Parathyroid adenoma (tissue), 2 donors: ENCODE measurements around the gene MCM3AP.
A peak's percentile ranks its signal among the peaks of the same experiment; 100 is the strongest.
"Not testable (repeated sequence)": the region's sequence is repeated elsewhere in the genome, so short reads cannot be mapped to it uniquely, and the experiment has no call there.

Experiments used
- H2AFZ ChIP-seq: fragments of 300-600 bp; sonication (generic); one replicate; pipeline ENCODE4 v1.7.0; 2017; ENCODE audit warnings: antibody characterized with exemption, mild to moderate bottlenecking
- H3K27ac ChIP-seq: fragments of 300-600 bp; sonication (generic); one replicate; pipeline ENCODE4 v1.7.0; 2017
- H3K27me3 ChIP-seq: fragments of 300-600 bp; sonication (generic); one replicate; pipeline ENCODE4 v1.7.0; 2017; ENCODE audit warnings: low read length; ENCODE audit not compliant: control insufficient read depth, insufficient read depth
- H3K36me3 ChIP-seq: fragments of 300-600 bp; sonication (generic); one replicate; pipeline ENCODE4 v1.7.0; 2017; ENCODE audit warnings: low read length; ENCODE audit not compliant: control insufficient read depth, insufficient read depth
- H3K4me1 ChIP-seq: fragments of 300-600 bp; sonication (generic); one replicate; pipeline ENCODE4 v1.7.0; 2017; ENCODE audit warnings: control low read depth
- H3K4me2 ChIP-seq: fragments of 300-600 bp; sonication (generic); one replicate; pipeline ENCODE4 v1.7.0; 2017; ENCODE audit warnings: low read length
- H3K4me3 ChIP-seq: fragments of 300-600 bp; sonication (generic); one replicate; pipeline ENCODE4 v1.7.0; 2017; ENCODE audit warnings: low read depth, low read length
- H3K79me2 ChIP-seq: fragments of 300-600 bp; sonication (generic); one replicate; pipeline ENCODE4 v1.7.0; 2017; ENCODE audit warnings: control low read depth
- H3K9ac ChIP-seq: fragments of 300-600 bp; sonication (generic); one replicate; pipeline ENCODE4 v1.7.0; 2017; ENCODE audit warnings: mild to moderate bottlenecking
- H3K9me3 ChIP-seq: fragments of 300-600 bp; sonication (generic); one replicate; pipeline ENCODE4 v1.7.0; 2017; ENCODE audit warnings: low read length; ENCODE audit not compliant: control insufficient read depth
- TF ChIP-seq, protein P1 (sequence below): fragments of 300-600 bp; sonication (generic); IDR thresholded peaks from one replicate; pipeline ENCODE4 v1.7.0; 2017; ENCODE audit warnings: antibody characterized with exemption, mild to moderate bottlenecking
- donor health status: primary hyperparathyroidism.

MCM3AP gene

GRCh38 chr21:46228345-46229051 is 56.9 kb downstream of the MCM3AP start, which contains the start of gene LSS:
Gene LSS (minus strand): TSS chr21:46228774. CDS start chr21:46228745, 29 bp downstream.
- Histone ChIP-seq H3K4me3 (peak within 1 kb of the TSS; percentile 80), H3K4me2 (peak within 1 kb of the TSS; percentile 93), H3K79me2 (no peaks in the 10 kb centered on the region), H3K4me1 (no peaks in the 10 kb centered on the region), H3K9me3 (no peaks in the 10 kb centered on the region), H3K27ac (peak within 1 kb of the TSS; percentile 15), H3K9ac (no peak within 1 kb of the TSS), H3K27me3 (no peaks in the 10 kb centered on the region), H2AFZ (peak within 1 kb of the TSS; percentile 83), H3K36me3 (no peaks in the 10 kb centered on the region)
- TF ChIP-seq, protein P1, sequence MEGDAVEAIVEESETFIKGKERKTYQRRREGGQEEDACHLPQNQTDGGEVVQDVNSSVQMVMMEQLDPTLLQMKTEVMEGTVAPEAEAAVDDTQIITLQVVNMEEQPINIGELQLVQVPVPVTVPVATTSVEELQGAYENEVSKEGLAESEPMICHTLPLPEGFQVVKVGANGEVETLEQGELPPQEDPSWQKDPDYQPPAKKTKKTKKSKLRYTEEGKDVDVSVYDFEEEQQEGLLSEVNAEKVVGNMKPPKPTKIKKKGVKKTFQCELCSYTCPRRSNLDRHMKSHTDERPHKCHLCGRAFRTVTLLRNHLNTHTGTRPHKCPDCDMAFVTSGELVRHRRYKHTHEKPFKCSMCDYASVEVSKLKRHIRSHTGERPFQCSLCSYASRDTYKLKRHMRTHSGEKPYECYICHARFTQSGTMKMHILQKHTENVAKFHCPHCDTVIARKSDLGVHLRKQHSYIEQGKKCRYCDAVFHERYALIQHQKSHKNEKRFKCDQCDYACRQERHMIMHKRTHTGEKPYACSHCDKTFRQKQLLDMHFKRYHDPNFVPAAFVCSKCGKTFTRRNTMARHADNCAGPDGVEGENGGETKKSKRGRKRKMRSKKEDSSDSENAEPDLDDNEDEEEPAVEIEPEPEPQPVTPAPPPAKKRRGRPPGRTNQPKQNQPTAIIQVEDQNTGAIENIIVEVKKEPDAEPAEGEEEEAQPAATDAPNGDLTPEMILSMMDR = no peak

- H2AFZ ChIP-seq = peak overlapping the region; percentile 77
- H3K36me3 ChIP-seq = no peaks in the 10 kb centered on the region
- H3K4me3 ChIP-seq = peak overlapping the region; percentile 80
- TF ChIP-seq, protein P1 = no peak
- H3K27me3 ChIP-seq = no peaks in the 10 kb centered on the region
- no peaks in the 10 kb centered on the region for H3K79me2 ChIP-seq
- H3K9ac ChIP-seq = no peak overlapping the region
- H3K4me1 ChIP-seq = no peaks in the 10 kb centered on the region
- peak overlapping the region; percentile 93 for H3K4me2 ChIP-seq
- H3K9me3 ChIP-seq = no peaks in the 10 kb centered on the region
- no peak overlapping the region for H3K27ac ChIP-seq
Observed at GRCh38 chr21:46227811-46228344, 57.5 kb downstream of the MCM3AP start.

DNA sequence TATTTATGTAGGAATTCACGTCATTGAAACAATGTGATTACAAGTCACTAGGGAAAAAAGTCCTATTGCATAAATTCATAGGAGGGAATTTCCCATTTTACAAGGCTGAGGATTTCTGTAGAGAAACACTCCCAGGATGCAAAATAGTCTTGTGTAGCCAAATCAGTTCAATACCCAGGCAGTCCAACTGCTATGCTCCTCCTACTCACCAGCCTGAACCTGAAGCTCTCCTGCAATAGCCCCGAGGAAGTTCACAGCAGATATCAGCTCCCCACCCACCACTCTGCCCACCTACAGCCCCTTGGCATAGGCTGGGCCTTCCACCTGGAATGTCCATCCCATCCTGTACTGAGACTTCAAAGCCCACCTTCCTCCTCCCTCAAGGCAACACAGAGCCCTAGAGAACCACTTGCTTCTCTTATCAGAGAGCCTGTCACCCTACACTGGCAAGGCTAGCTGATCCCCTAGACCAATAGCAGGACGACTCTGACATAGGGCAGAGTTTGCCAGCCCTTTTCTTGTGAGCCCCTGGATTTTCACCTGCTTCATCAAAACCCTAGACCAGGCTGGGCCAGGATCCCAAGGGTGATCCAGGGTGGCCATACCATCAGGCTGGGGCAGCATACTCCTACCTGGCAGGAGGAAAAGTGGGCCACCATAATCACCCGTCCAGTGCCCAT is 58.4 kb downstream of the MCM3AP start:
- Histone ChIP-seq H3K9ac (no peak overlapping the region), H3K27ac (no peak overlapping the region)

GRCh38 chr21:46226146-46226545 is 59.3 kb downstream of the MCM3AP start:
- H3K79me2 ChIP-seq = no peaks in the 10 kb centered on the region
- H3K9me3 ChIP-seq = no peaks in the 10 kb centered on the region
- TF ChIP-seq, protein P1 = no peak
- no peak overlapping the region for H2AFZ ChIP-seq
- H3K4me1 ChIP-seq = no peaks in the 10 kb centered on the region
- no peak overlapping the region for H3K27ac ChIP-seq
- H3K27me3 ChIP-seq = no peaks in the 10 kb centered on the region
- no peak overlapping the region for H3K9ac ChIP-seq
- no peak overlapping the region for H3K4me2 ChIP-seq
- no peak overlapping the region for H3K4me3 ChIP-seq
- H3K36me3 ChIP-seq = no peaks in the 10 kb centered on the region

More for the DNA sequence above, 58.4 kb downstream of the MCM3AP start:
- no peaks in the 10 kb centered on the region for H3K4me1 ChIP-seq
- H3K4me2 ChIP-seq = no peak overlapping the region
- H3K27me3 ChIP-seq = no peaks in the 10 kb centered on the region
- no peaks in the 10 kb centered on the region for H3K79me2 ChIP-seq
- no peak overlapping the region for H3K4me3 ChIP-seq
- TF ChIP-seq, protein P1 = no peak
- no peak overlapping the region for H2AFZ ChIP-seq
- no peaks in the 10 kb centered on the region for H3K9me3 ChIP-seq
- no peaks in the 10 kb centered on the region for H3K36me3 ChIP-seq

GRCh38 chr21:46223661-46224060 is 61.8 kb downstream of the MCM3AP start:
- H3K9me3 ChIP-seq, H2AFZ ChIP-seq, H3K36me3 ChIP-seq, H3K27ac ChIP-seq, H3K79me2 ChIP-seq, H3K27me3 ChIP-seq, H3K4me1 ChIP-seq, H3K4me3 ChIP-seq, H3K4me2 ChIP-seq, H3K9ac ChIP-seq: not testable (repeated sequence)
